AG04449 (cell line): Measurements from ENCODE around the gene ADAMTS14.

Source experiments
- CTCF ChIA-PET: fragments of 350-600 bp; formaldehyde crosslinking; extraction: SDS; loops from one replicate; lab custom pipeline; 2021; ENCODE audit warnings: antibody characterized with exemption; lab: Yijun Ruan, JAX
- POLR2A ChIA-PET: fragments of 400-600, 350-600 bp; formaldehyde crosslinking; extraction: SDS; loops from one replicate; lab custom pipeline; 2020; ENCODE audit warnings: antibody characterized with exemption, inconsistent platforms; lab: Yijun Ruan, JAX
- DNase-seq: peaks from one replicate; pipeline ENCODE4 v3.0.0-alpha.2; 2010; ENCODE audit warnings: low read depth, low spot score
- H3K4me3 ChIP-seq: 2 replicates; pipeline ENCODE4 v1.5.1; 2011; ENCODE audit warnings: low read depth, mild to moderate bottlenecking, control low read depth, low read length
- TF ChIP-seq, protein P1 (sequence below): IDR thresholded peaks from one replicate; pipeline ENCODE4 v1.5.1; 2011; ENCODE audit warnings: mild to moderate bottlenecking, moderate library complexity, low read length, control low read depth, inconsistent platforms; ENCODE audit not compliant: insufficient read depth; ENCODE audit errors: missing control alignments

The ADAMTS14 gene

DNA sequence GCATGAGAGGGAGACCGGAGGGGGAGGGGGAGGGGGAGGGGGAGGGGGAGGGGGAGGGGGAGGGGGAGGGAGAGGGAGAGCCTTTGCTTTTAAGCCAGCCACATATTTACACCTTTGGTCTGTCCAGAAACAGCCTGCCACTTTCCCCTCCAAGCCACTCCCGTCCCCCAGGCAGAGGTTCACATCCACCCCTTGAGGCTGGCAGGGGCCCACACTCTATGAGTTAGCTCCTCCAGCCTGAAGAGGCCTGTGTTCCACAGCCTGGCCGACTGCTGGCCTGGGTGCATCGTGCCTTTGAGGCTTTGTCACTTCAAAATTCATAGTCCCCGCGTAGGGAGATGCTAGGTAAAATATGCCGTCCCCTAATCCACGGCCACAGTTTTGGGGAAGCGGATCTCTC, 16.5 kb downstream of the ADAMTS14 start:
- H3K4me3 ChIP-seq, result no peak overlapping the region
- POLR2A ChIA-PET, result no interaction called here
- no peak for DNase-seq
- TF ChIP-seq, protein P1, sequence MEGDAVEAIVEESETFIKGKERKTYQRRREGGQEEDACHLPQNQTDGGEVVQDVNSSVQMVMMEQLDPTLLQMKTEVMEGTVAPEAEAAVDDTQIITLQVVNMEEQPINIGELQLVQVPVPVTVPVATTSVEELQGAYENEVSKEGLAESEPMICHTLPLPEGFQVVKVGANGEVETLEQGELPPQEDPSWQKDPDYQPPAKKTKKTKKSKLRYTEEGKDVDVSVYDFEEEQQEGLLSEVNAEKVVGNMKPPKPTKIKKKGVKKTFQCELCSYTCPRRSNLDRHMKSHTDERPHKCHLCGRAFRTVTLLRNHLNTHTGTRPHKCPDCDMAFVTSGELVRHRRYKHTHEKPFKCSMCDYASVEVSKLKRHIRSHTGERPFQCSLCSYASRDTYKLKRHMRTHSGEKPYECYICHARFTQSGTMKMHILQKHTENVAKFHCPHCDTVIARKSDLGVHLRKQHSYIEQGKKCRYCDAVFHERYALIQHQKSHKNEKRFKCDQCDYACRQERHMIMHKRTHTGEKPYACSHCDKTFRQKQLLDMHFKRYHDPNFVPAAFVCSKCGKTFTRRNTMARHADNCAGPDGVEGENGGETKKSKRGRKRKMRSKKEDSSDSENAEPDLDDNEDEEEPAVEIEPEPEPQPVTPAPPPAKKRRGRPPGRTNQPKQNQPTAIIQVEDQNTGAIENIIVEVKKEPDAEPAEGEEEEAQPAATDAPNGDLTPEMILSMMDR, result no peak
- CTCF ChIA-PET, result interaction anchor here (1.4 kb wide), 1 partner anchor 8 kb away, joined by 3 read pairs; no protein-coding TSS in a partner anchor

DNA sequence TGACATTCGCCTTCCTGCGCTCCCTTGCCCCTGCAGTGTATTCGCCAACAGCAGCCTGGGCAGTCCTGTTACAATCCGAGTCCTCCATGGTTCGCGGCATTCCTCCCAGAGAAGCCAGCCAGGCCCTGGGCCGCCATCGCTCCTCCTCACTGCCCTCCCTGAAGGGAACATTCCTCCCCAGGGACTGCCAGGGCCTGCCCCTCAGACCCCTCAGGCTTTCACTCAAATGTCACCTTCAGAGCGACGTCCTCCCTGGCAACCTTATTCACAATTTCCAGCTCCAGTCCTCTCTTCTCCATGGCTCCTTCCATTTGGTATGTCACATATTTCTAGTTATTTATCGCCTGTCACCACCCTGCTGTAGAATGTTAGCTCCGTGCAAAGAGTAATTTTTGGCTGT, 17.4 kb downstream of the ADAMTS14 start:
- ChIA-PET CTCF (interaction anchor here (1.4 kb wide), 1 partner anchor 8 kb away, joined by 3 read pairs; no protein-coding TSS in a partner anchor), POLR2A (no interaction called here)
- TF ChIP-seq, protein P1, result no peak
- H3K4me3 ChIP-seq, result no peak overlapping the region
- DNase-seq, result no peak

DNA sequence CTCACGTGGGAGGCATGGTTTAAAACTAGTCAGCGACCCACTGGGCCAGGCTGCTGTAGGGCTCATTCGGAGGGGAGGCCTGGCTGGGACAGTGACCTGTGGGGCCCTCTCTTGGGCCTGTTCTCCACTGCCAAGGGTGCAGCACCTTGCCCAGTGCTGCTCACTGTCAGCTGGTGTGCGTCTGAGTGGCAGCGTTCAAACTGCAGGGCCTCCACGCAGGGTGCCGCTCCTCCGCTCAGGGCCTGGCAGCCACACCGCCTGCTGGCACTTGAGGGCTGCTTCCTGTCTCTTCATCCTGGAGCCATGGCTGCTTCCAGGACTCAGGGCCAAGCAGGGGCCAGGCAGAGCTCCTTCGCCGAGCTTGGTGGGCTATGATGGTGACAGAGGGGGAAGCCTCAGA, 18.3 kb downstream of the ADAMTS14 start:
- DNase-seq, result no peak
- TF ChIP-seq, protein P1, result no peak
- CTCF ChIA-PET, result no interaction called here
- H3K4me3 ChIP-seq, result no peak overlapping the region
- POLR2A ChIA-PET, result no interaction called here

DNA sequence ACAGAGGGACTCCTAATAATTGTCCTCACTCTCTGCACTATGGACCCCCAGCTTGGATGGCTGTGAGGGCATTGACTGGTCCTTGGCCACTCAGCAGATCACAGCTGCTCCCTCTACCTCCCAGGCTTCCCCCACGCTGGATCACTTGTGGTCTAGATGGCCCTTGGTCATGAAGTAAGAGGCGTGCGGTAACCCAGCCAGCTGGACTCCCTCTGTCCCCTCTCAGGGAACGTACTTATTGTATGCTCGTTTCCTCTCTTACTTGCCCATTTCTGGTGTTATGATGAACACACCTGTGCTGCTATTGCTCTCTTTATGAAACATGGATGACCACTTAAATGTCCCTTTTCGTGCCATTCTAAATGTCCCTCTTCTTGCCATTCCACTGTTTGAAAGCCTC, 19.3 kb downstream of the ADAMTS14 start:
- POLR2A ChIA-PET, result interaction anchor here (0.9 kb wide), 1 partner anchor 14 kb away, joined by 3 read pairs; no protein-coding TSS in a partner anchor
- TF ChIP-seq, protein P1, result no peak
- DNase-seq, result no peak

DNA sequence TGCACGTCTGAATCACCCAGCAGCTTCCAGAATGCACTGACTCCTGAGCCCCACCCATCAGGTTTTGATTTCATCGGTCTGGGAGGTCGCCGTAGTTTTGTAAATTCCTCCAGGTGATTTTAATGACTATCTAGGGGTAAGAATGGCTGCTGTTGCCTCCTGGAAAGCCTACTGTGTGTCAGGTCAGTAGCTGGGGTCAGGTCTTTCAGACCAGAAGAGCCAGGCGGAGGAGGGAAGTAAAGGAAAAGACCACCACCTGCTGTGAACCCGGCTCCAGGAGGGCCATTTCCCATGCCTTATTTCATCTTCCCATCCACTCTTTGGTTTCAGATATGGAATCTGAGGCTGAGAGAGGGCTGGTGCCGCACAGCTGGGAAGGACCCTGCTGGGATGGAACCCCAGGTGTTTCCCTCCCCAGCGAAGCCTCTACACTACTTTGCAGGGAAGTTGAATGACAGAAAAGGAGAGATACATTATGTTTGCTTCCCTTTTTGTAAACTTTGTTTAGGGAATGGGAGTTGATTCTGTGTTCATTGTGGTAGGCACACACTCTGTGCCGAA, 19.8 kb downstream of the ADAMTS14 start:
- no peak for DNase-seq
- POLR2A ChIA-PET, result no interaction called here
- TF ChIP-seq, protein P1, result no peak
- H3K4me3 ChIP-seq, result no peak overlapping the region
- CTCF ChIA-PET, result no interaction called here

More for the DNA sequence above, 19.3 kb downstream of the ADAMTS14 start:
- H3K4me3 ChIP-seq, result no peak overlapping the region
- CTCF ChIA-PET, result no interaction called here

DNA sequence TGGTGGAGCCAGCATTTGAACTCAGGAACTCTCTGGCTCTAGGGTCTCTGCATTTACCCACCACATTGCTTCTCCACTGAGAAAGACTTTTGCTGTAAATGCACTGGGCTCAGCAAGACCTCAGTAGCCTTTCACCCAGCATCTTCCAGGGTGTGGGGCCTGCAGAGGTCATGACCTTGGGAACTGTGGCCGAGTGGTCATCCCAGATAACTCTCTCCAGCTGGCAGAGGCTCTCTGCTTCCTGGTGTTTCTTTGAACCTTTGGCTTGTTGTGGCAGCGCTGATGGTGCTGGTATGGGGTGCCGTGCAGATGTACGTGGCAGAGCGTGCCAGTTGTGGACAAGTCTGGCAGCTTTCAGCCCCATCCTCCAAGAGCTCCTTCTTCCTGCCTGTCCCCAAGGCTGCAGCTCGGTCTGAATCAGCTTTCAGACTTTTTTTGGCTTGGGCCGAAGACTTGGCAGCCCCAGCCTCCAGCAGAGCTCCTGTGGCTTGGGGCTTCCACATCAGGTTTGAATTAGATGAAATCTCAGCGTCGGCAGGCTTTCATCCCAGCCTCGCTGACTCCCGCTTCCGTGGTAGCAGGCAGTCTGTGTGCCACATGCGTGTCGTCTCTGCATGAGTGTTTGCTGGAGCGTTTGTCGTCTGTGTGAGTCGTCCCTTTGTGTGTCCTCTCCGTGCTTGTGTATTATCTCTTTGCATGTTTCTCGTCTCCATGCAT, 21.5 kb downstream of the ADAMTS14 start:
- POLR2A ChIA-PET, result interaction anchor here (0.5 to 1.3 kb wide), 3 partner anchors 15 to 57 kb away, joined by 3 to 6 read pairs (median 6); no protein-coding TSS in a partner anchor
- H3K4me3 ChIP-seq, result peak overlapping the region; percentile 23; the same call in 1 of the 2 replicates
- CTCF ChIA-PET, result interaction anchor here (0.7 to 1.1 kb wide), 2 partner anchors 65 to 144 kb away, joined by 3 to 5 read pairs; no protein-coding TSS in a partner anchor
- TF ChIP-seq, protein P1, result no peak
- peak; percentile 65 for DNase-seq
